Stimulated activated CD4-positive, alpha-beta T cell treated with anti-CD3 and anti-CD28 coated beads, Interleukin-15, amount 100 ng/mL, for 24 hours (primary cell): ENCODE data around the gene STAT6.
A peak's percentile ranks its signal among the peaks of the same experiment; 100 is the strongest.

Experiments
- DNase-seq: peaks from one replicate; pipeline ENCODE4 v3.0.0-alpha.2; 2020

Gene STAT6

GRCh38 chr12:57099766-57100165 is 11.4 kb downstream of the STAT6 start:
- DNase-seq = no peak

- DNase-seq = no peak
Measured at GRCh38 chr12:57099047-57099714, 12.0 kb downstream of the STAT6 start.

GRCh38 chr12:57098546-57098945 is 12.6 kb downstream of the STAT6 start:
- DNase-seq = no peak

- no peak for DNase-seq
Measured at GRCh38 chr12:57097554-57097835, 13.7 kb downstream of the STAT6 start.

- no peak for DNase-seq
Measured at GRCh38 chr12:57096748-57097553, 14.2 kb downstream of the STAT6 start.

- DNase-seq = no peak
Measured at GRCh38 chr12:57096099-57096572, 15.0 kb downstream of the STAT6 start.

GRCh38 chr12:57095440-57095839 is 15.7 kb downstream of the STAT6 start:
- DNase-seq = no peak

GRCh38 chr12:57094208-57095160 is 16.7 kb downstream of the STAT6 start:
- peak; percentile 28 for DNase-seq

- DNase-seq = peak; percentile 86
Measured at GRCh38 chr12:57093415-57094207, 17.6 kb downstream of the STAT6 start.

GRCh38 chr12:57092876-57093414 is 18.2 kb downstream of the STAT6 start:
- DNase-seq = no peak

GRCh38 chr12:57092529-57092862 is 18.7 kb downstream of the STAT6 start:
- no peak for DNase-seq

- no peak for DNase-seq
Measured at GRCh38 chr12:57091638-57092528, 19.3 kb downstream of the STAT6 start.

GRCh38 chr12:57090924-57091637 is 20.1 kb downstream of the STAT6 start:
- no peak for DNase-seq

- DNase-seq = no peak
Measured at GRCh38 chr12:57090490-57090889, 20.7 kb downstream of the STAT6 start.

- DNase-seq = peak; percentile 69
Measured at GRCh38 chr12:57089271-57090245, 21.6 kb downstream of the STAT6 start.

GRCh38 chr12:57088354-57089270 is 22.6 kb downstream of the STAT6 start, which contains the start of gene NAB2:
NAB2 (plus strand) TSS chr12:57089114; CDS start chr12:57089272, 158 bp downstream.
- DNase-seq = peak; percentile 96

GRCh38 chr12:57087691-57088353 is 23.3 kb downstream of the STAT6 start:
- DNase-seq = peak; percentile 94
